A549 (cell line): ENCODE measurements around the gene MCU.

Source experiments
- BHLHE40 ChIP-seq: IDR thresholded peaks from 2 replicates; pipeline ENCODE4 v1.6.1; 2012; ENCODE audit warnings: low read depth, low read length, inconsistent platforms
- CHD4 ChIP-seq: fragments of 200-600 bp; sonication (generic); IDR thresholded peaks from 2 replicates; pipeline ENCODE4 v1.6.1; 2016; ENCODE audit warnings: antibody characterized with exemption, mild to moderate bottlenecking, borderline replicate concordance
- EP300 ChIP-seq, 2 experiments: fragments of >200 bp; sonication (Bioruptor Twin); formaldehyde crosslinking; IDR thresholded peaks; 2 replicates in 1 of 2; 3 replicates in 1 of 2; pipeline ENCODE4 v1.6.1; 2016 to 2017
- MAFK ChIP-seq: fragments of 450-650 bp; IDR thresholded peaks from 2 replicates; pipeline ENCODE4 v1.6.1; 2014; ENCODE audit not compliant: partially characterized antibody
- POLR2AphosphoS2 ChIP-seq: conservative IDR thresholded peaks from 2 replicates; pipeline ENCODE4 v1.6.1; 2012; ENCODE audit warnings: low read length, improper control_type of control experiment, inconsistent platforms
- RCOR1 ChIP-seq: fragments of 150-350 bp; IDR thresholded peaks from 2 replicates; pipeline ENCODE4 v1.6.1; 2014; ENCODE audit warnings: antibody characterized with exemption, low read length, low read depth
- RFX5 ChIP-seq: fragments of 450-650 bp; IDR thresholded peaks from 2 replicates; pipeline ENCODE4 v1.7.1; 2014; ENCODE audit warnings: antibody characterized with exemption, mild to moderate bottlenecking, moderate library complexity
- SREBF2 ChIP-seq: fragments of 450-650 bp; IDR thresholded peaks from 2 replicates; pipeline ENCODE4 v1.6.1; 2014; ENCODE audit warnings: mild to moderate bottlenecking, moderate library complexity
- ZSCAN20 ChIP-seq: fragments of 250-450 bp; sonication (Bioruptor Pico); IDR thresholded peaks from 2 replicates; pipeline ENCODE4 v1.8.0; 2022; ENCODE audit warnings: mild to moderate bottlenecking, moderate library complexity
- TF ChIP-seq, protein P1 (sequence below): fragments of >200 bp; sonication (Bioruptor Twin); formaldehyde crosslinking; IDR thresholded peaks from 3 replicates; pipeline ENCODE4 v1.5.1; 2016
- TF ChIP-seq, protein P2 (sequence below): fragments of 150-350 bp; IDR thresholded peaks from 2 replicates; pipeline ENCODE4 v1.6.1; 2014; ENCODE audit warnings: low read depth, mild to moderate bottlenecking, low read length

DNA sequence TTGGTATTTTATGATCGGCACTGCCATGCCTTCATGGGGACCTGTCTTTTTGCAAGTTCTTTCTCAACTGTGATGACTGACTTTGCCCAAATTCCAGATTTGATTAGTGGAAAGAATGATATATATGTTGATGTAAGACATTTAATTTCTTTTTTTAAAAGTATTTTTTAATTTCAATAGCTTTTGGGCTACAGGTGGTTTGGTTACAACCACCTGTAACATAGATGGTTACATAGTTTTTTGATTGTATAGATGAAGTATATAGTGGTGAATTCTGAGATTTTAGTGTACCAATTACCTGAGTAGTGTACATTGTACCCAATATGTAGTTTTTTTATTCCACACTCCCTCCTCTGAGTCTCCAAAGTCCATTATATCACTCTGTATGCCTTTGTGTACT, 69.6 kb downstream of the MCU start:
- TF ChIP-seq EP300 (IDR thresholded peaks at IDR 0.05) (no peak), RCOR1 (no peak), MAFK (no peak), ZSCAN20 (no peak), POLR2AphosphoS2 (no peak), SREBF2 (no peak), CHD4 (no peak), BHLHE40 (no peak), RFX5 (no peak)
- TF ChIP-seq, protein P1, sequence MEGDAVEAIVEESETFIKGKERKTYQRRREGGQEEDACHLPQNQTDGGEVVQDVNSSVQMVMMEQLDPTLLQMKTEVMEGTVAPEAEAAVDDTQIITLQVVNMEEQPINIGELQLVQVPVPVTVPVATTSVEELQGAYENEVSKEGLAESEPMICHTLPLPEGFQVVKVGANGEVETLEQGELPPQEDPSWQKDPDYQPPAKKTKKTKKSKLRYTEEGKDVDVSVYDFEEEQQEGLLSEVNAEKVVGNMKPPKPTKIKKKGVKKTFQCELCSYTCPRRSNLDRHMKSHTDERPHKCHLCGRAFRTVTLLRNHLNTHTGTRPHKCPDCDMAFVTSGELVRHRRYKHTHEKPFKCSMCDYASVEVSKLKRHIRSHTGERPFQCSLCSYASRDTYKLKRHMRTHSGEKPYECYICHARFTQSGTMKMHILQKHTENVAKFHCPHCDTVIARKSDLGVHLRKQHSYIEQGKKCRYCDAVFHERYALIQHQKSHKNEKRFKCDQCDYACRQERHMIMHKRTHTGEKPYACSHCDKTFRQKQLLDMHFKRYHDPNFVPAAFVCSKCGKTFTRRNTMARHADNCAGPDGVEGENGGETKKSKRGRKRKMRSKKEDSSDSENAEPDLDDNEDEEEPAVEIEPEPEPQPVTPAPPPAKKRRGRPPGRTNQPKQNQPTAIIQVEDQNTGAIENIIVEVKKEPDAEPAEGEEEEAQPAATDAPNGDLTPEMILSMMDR, result no peak
- TF ChIP-seq, protein P2, sequence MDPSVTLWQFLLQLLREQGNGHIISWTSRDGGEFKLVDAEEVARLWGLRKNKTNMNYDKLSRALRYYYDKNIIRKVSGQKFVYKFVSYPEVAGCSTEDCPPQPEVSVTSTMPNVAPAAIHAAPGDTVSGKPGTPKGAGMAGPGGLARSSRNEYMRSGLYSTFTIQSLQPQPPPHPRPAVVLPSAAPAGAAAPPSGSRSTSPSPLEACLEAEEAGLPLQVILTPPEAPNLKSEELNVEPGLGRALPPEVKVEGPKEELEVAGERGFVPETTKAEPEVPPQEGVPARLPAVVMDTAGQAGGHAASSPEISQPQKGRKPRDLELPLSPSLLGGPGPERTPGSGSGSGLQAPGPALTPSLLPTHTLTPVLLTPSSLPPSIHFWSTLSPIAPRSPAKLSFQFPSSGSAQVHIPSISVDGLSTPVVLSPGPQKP, result no peak
